Muscle of leg (tissue), 11 donors: ENCODE results near the gene EPHA4. TPM values are rescaled to one million over a fixed set of nuclear protein-coding genes. Genes with fewer than 3 reads are reported as not detected.
A peak's percentile ranks its signal among the peaks of the same experiment; 100 is the strongest.

Experiments
- DNase-seq: peaks from one replicate; pipeline ENCODE4 v3.0.0; 2013
- H3K27ac ChIP-seq: one replicate; pipeline ENCODE4 v1.5.1; 2013; ENCODE audit warnings: mild to moderate bottlenecking, low read length, control low read depth
- H3K27me3 ChIP-seq: one replicate; pipeline ENCODE4 v1.6.1; 2013; ENCODE audit warnings: low read length; ENCODE audit not compliant: control insufficient read depth, insufficient read depth
- H3K36me3 ChIP-seq: one replicate; pipeline ENCODE4 v1.6.1; 2013; ENCODE audit warnings: low read length; ENCODE audit not compliant: control insufficient read depth, insufficient read depth
- H3K4me1 ChIP-seq: one replicate; pipeline ENCODE4 v1.6.1; 2013; ENCODE audit warnings: low read length; ENCODE audit not compliant: control insufficient read depth, insufficient read depth
- H3K4me3 ChIP-seq: one replicate; pipeline ENCODE4 v1.5.1; 2013; ENCODE audit warnings: low read length, control low read depth
- H3K9me3 ChIP-seq: replicated peaks from 2 replicates; pipeline ENCODE4 v1.6.1; 2013; ENCODE audit warnings: low read depth, low read length; ENCODE audit not compliant: control insufficient read depth
- WGBS: methylation state at CpG from one replicate; pipeline ENCODE4 v1.1.5; 2013; ENCODE audit warnings: missing lambda C conversion rate; ENCODE audit not compliant: insufficient coverage; 5-methylcytosine and 5-hydroxymethylcytosine counted together
- polyA plus RNA-seq, 8 donors: library from polyadenylated mRNA; unstranded; fragments of 120-200 nt; gene quantifications; one replicate each; pipeline versions ENCODE4 v1.2.1 to v1.2.3, GENCODE V29; 2013; ENCODE audit warnings: inconsistent platforms in 1 of 8, low replicate concordance in 1 of 8; ENCODE audit not compliant: insufficient read length in 8 of 8, insufficient read depth in 1 of 8
- total RNA-seq: library from RNA; stranded (reverse); fragments of 120-200 nt; gene quantifications from one replicate; pipeline ENCODE4 v1.2.4, GENCODE V29; 2013

The EPHA4 gene
- total and polyA plus RNA-seq, 9 donors: 9.6 to 30.8 (median 15.1) TPM

GRCh38 chr2:221420245-221420644 lies 151.9 kb downstream of the EPHA4 start:
- Histone ChIP-seq H3K27ac (no peak overlapping the region), H3K4me3 (no peak overlapping the region), H3K36me3 (peaks cover 9% of the 10 kb centered on the region), H3K9me3 (no peaks in the 10 kb centered on the region), H3K27me3 (no peaks in the 10 kb centered on the region), H3K4me1 (no peaks in the 10 kb centered on the region)
- no peak for DNase-seq
- 83% methylated on average over 2 of the region's 7 CpGs for WGBS

GRCh38 chr2:221415789-221416188 lies 156.3 kb downstream of the EPHA4 start:
- DNase-seq: no peak
- Histone ChIP-seq H3K27me3 (no peaks in the 10 kb centered on the region), H3K36me3 (peaks cover 6% of the 10 kb centered on the region), H3K9me3 (no peaks in the 10 kb centered on the region), H3K27ac (no peak overlapping the region), H3K4me3 (no peak overlapping the region), H3K4me1 (no peaks in the 10 kb centered on the region)
- 87% methylated on average over 3 of the region's 5 CpGs for WGBS

- H3K4me3 ChIP-seq: no peak overlapping the region
- no peak for DNase-seq
- H3K9me3 ChIP-seq: no peaks in the 10 kb centered on the region
- no peaks in the 10 kb centered on the region for H3K4me1 ChIP-seq
- no peaks in the 10 kb centered on the region for H3K27me3 ChIP-seq
- no peak overlapping the region for H3K27ac ChIP-seq
- no CpG with 5 or more reads among the region's 1 CpG for WGBS
- H3K36me3 ChIP-seq: no peaks in the 10 kb centered on the region
These were observed 159.1 kb downstream of the EPHA4 start for GRCh38 chr2:221412978-221413377.

- no peaks in the 10 kb centered on the region for H3K36me3 ChIP-seq
- H3K9me3 ChIP-seq: peaks cover 4% of the 10 kb centered on the region
- no peak for DNase-seq
- 77% methylated on average over 4 of the region's 4 CpGs for WGBS
- H3K4me3 ChIP-seq: no peak overlapping the region
- no peaks in the 10 kb centered on the region for H3K27me3 ChIP-seq
- H3K27ac ChIP-seq: no peak overlapping the region
- no peaks in the 10 kb centered on the region for H3K4me1 ChIP-seq
These were observed 161.6 kb downstream of the EPHA4 start for GRCh38 chr2:221410487-221410886.

- Histone ChIP-seq H3K27ac (no peak overlapping the region), H3K4me3 (no peak overlapping the region), H3K9me3 (peaks cover 4% of the 10 kb centered on the region), H3K27me3 (no peaks in the 10 kb centered on the region), H3K36me3 (no peaks in the 10 kb centered on the region), H3K4me1 (no peaks in the 10 kb centered on the region)
- WGBS: no CpG with 5 or more reads among the region's 5 CpGs
- no peak for DNase-seq
These were observed 164.3 kb downstream of the EPHA4 start for GRCh38 chr2:221407765-221408164.

- Histone ChIP-seq H3K4me1 (no peaks in the 10 kb centered on the region), H3K4me3 (no peak overlapping the region), H3K27me3 (no peaks in the 10 kb centered on the region), H3K9me3 (peaks cover 4% of the 10 kb centered on the region), H3K27ac (no peak overlapping the region), H3K36me3 (no peaks in the 10 kb centered on the region)
- no peak for DNase-seq
These were observed 166.6 kb downstream of the EPHA4 start for GRCh38 chr2:221405521-221405920.

- H3K27me3 ChIP-seq: no peaks in the 10 kb centered on the region
- no peaks in the 10 kb centered on the region for H3K36me3 ChIP-seq
- no peak overlapping the region for H3K4me3 ChIP-seq
- 80% methylated on average over 1 of the region's 1 CpG for WGBS
- no peak overlapping the region for H3K27ac ChIP-seq
- H3K9me3 ChIP-seq: peaks cover 7% of the 10 kb centered on the region
- no peaks in the 10 kb centered on the region for H3K4me1 ChIP-seq
- DNase-seq: no peak
These were observed 170.0 kb downstream of the EPHA4 start for GRCh38 chr2:221402072-221402471.

GRCh38 chr2:221400411-221400810 lies 171.7 kb downstream of the EPHA4 start:
- Histone ChIP-seq H3K4me3 (no peak overlapping the region), H3K9me3 (peaks cover 2% of the 10 kb centered on the region), H3K4me1 (no peaks in the 10 kb centered on the region), H3K27ac (no peak overlapping the region), H3K36me3 (no peaks in the 10 kb centered on the region), H3K27me3 (no peaks in the 10 kb centered on the region)
- no CpG with 5 or more reads among the region's 4 CpGs for WGBS
- no peak for DNase-seq

- Histone ChIP-seq H3K27me3 (no peaks in the 10 kb centered on the region), H3K9me3 (peaks cover 2% of the 10 kb centered on the region), H3K27ac (no peak overlapping the region), H3K36me3 (no peaks in the 10 kb centered on the region), H3K4me3 (no peak overlapping the region), H3K4me1 (no peaks in the 10 kb centered on the region)
- WGBS: 70% methylated on average over 2 of the region's 4 CpGs
- no peak for DNase-seq
These were observed 172.9 kb downstream of the EPHA4 start for GRCh38 chr2:221399183-221399582.

- H3K4me3 ChIP-seq: no peak overlapping the region
- WGBS: no CpG with 5 or more reads among the region's 1 CpG
- no peaks in the 10 kb centered on the region for H3K36me3 ChIP-seq
- no peaks in the 10 kb centered on the region for H3K27me3 ChIP-seq
- no peaks in the 10 kb centered on the region for H3K4me1 ChIP-seq
- H3K27ac ChIP-seq: no peak overlapping the region
- peaks cover 2% of the 10 kb centered on the region for H3K9me3 ChIP-seq
- DNase-seq: peak; percentile 12
These were observed 174.9 kb downstream of the EPHA4 start for GRCh38 chr2:221397187-221397586.

- DNase-seq: no peak
- Histone ChIP-seq H3K4me3 (no peak overlapping the region), H3K27ac (no peak overlapping the region), H3K36me3 (no peaks in the 10 kb centered on the region), H3K9me3 (no peaks in the 10 kb centered on the region), H3K4me1 (no peaks in the 10 kb centered on the region), H3K27me3 (no peaks in the 10 kb centered on the region)
- WGBS: 100% methylated on average over 2 of the region's 5 CpGs
These were observed 179.7 kb downstream of the EPHA4 start for GRCh38 chr2:221392228-221392881.
